HG03342 (cell line): ENCODE results near the gene METTL1.

Experiments used
- ATAC-seq: cut with Tn5 transposase; IDR thresholded peaks from one replicate; pipeline ENCODE4 v1.9.1; 2021; ENCODE audit warnings: mild to moderate bottlenecking, moderate library complexity; ENCODE audit not compliant: unreplicated experiment

Gene METTL1

GRCh38 chr12:57770734-57771133, 1.2 kb downstream of the METTL1 start:
- ATAC-seq = no peak

- no peak for ATAC-seq
These were observed 2.3 kb downstream of the METTL1 start for GRCh38 chr12:57769594-57769993.

GRCh38 chr12:57767876-57768275, 4.0 kb downstream of the METTL1 start:
- ATAC-seq = no peak

GRCh38 chr12:57767305-57767698, 4.6 kb downstream of the METTL1 start:
- ATAC-seq = no peak

GRCh38 chr12:57766464-57767304, 5.2 kb downstream of the METTL1 start, which contains the start of gene CYP27B1:
Gene CYP27B1 (minus strand): TSS chr12:57767078. CDS start chr12:57767041, 37 bp downstream.
- ATAC-seq = no peak

- ATAC-seq = peak; percentile 4
These were observed 6.0 kb downstream of the METTL1 start for GRCh38 chr12:57765698-57766463.

GRCh38 chr12:57765003-57765697, 6.8 kb downstream of the METTL1 start:
- peak; percentile 53 for ATAC-seq

GRCh38 chr12:57764662-57765002, 7.3 kb downstream of the METTL1 start:
- ATAC-seq = peak; percentile 8

GRCh38 chr12:57763881-57764661, 7.8 kb downstream of the METTL1 start:
- ATAC-seq = no peak

- ATAC-seq = no peak
These were observed 9.4 kb downstream of the METTL1 start for GRCh38 chr12:57762463-57762862.

GRCh38 chr12:57761391-57761998, 10.4 kb downstream of the METTL1 start:
- no peak for ATAC-seq

- ATAC-seq = no peak
These were observed 11.4 kb downstream of the METTL1 start for GRCh38 chr12:57760347-57760982.

- no peak for ATAC-seq
These were observed 12.4 kb downstream of the METTL1 start for GRCh38 chr12:57759360-57759980.

- ATAC-seq = no peak
These were observed 13.1 kb downstream of the METTL1 start for GRCh38 chr12:57758552-57759359.

GRCh38 chr12:57757771-57758170, 14.1 kb downstream of the METTL1 start:
- ATAC-seq = no peak

- ATAC-seq = peak; percentile 33
These were observed 15.2 kb downstream of the METTL1 start for GRCh38 chr12:57756406-57757341.
